ENCODE results near the gene MGAT4C.

DNA sequence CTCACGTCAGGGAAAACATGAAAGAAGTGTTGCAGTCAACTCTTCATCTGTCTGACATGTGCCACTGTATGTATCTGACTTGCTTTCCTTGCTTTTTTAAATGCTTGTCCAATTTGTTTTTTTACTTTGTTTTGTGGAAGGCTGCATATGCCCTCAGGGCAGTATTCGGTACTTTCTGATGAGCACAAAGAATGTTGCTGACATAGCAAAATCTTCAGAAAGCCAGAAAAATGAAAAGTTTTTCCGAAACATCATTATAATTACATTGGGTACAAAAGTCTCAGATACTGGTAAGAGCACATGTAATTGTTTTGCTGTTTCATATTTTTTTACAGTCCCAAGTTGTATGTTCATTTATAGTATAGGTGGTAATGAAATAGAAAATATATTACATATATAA lies 237.8 kb downstream of the MGAT4C start:
- TF ChIP-seq POLR2A (IDR thresholded peaks at IDR 0.05; ENCODE audit: low read length) (no peak), GATA1 (IDR thresholded peaks at IDR 0.05; ENCODE audit: low read depth, low read length) (no peak)

Data from erythroblast (primary cell).